ENCODE data around the gene MRPS18A. TPM values are rescaled to one million over a fixed set of nuclear protein-coding genes. Genes with fewer than 3 reads are reported as not detected.
"Not testable (repeated sequence)": the region's sequence is repeated elsewhere in the genome, so short reads cannot be mapped to it uniquely, and the experiment has no call there.

MRPS18A gene
- total and polyA plus RNA-seq, 3 donors from 2014 or later: 37.5 to 63.0 (median 48.6) TPM

GRCh38 chr6:43635387-43636307, 51.9 kb downstream of the MRPS18A start, which contains the start of gene MAD2L1BP:
MAD2L1BP (plus strand) TSS chr6:43635840; CDS start chr6:43635876, 36 bp downstream.
- 3 to 4% methylated on average over 34 to 48 of the region's 48 CpGs for WGBS, 2 donors
- no peak for TF ChIP-seq CTCF (IDR thresholded peaks at IDR 0.05)
- TF ChIP-seq POLR2A (IDR thresholded peaks at IDR 0.05): peak; percentile 10
- peaks cover 14% of the 10 kb centered on the region for H3K4me1 ChIP-seq
- intact Hi-C loops (cut with DNase I; ENCODE audit: low total_unique reads): no loop called here
- no peaks in the 10 kb centered on the region for H3K9me3 ChIP-seq
- H3K27me3 ChIP-seq: no peaks in the 10 kb centered on the region
- H3K4me3 ChIP-seq: peak within 1 kb of the TSS; percentile 82 to 84
- peak; percentile 92 for DNase-seq
- H3K27ac ChIP-seq: peak within 1 kb of the TSS; percentile 31 to 80
- no peaks in the 10 kb centered on the region for H3K36me3 ChIP-seq (ENCODE audit: low read depth, missing control alignments)

- Histone ChIP-seq H3K36me3 (ENCODE audit: low read depth, missing control alignments) (no peaks in the 10 kb centered on the region), H3K4me1 (peaks cover 18% of the 10 kb centered on the region), H3K27me3 (no peaks in the 10 kb centered on the region), H3K27ac (no peak overlapping the region), H3K4me3 (no peak overlapping the region), H3K9me3 (no peaks in the 10 kb centered on the region)
- TF ChIP-seq POLR2A (IDR thresholded peaks at IDR 0.05) (no peak), CTCF (IDR thresholded peaks at IDR 0.05) (no peak)
- intact Hi-C loops (cut with DNase I; ENCODE audit: low total_unique reads): no loop called here
- DNase-seq: no peak
- whole genome bisulfite sequencing, 2 donors: 60 to 66% methylated on average over 9 of the region's 9 CpGs
Measured at GRCh38 chr6:43634702-43635303, 52.8 kb downstream of the MRPS18A start.

- H3K9me3 ChIP-seq; intact Hi-C loops (cut with DNase I; ENCODE audit: low total_unique reads); DNase-seq; H3K4me3 ChIP-seq; H3K36me3 ChIP-seq (ENCODE audit: low read depth, missing control alignments); H3K27me3 ChIP-seq; H3K27ac ChIP-seq: not testable (repeated sequence)
- 90 to 92% methylated on average over 7 of the region's 7 CpGs for WGBS, 2 donors
- H3K4me1 ChIP-seq: peaks cover 18% of the 10 kb centered on the region
Measured at GRCh38 chr6:43633002-43633401, 54.6 kb downstream of the MRPS18A start.

GRCh38 chr6:43630980-43631619, 56.5 kb downstream of the MRPS18A start:
- no peak for DNase-seq
- 88% methylated on average over 1 of the region's 1 CpG for WGBS, 2 donors
- Histone ChIP-seq H3K27ac (no peak overlapping the region), H3K9me3 (no peaks in the 10 kb centered on the region), H3K36me3 (ENCODE audit: low read depth, missing control alignments) (no peaks in the 10 kb centered on the region), H3K27me3 (no peaks in the 10 kb centered on the region), H3K4me3 (no peak overlapping the region), H3K4me1 (peaks cover 21% of the 10 kb centered on the region)
- intact Hi-C loops (cut with DNase I; ENCODE audit: low total_unique reads): no loop called here
- TF ChIP-seq POLR2A (IDR thresholded peaks at IDR 0.05): no peak
- no peak for TF ChIP-seq CTCF (IDR thresholded peaks at IDR 0.05)

Data from testis (tissue), 3 donors.